ENCODE measurements around the gene PEAK1.

Gene PEAK1

GRCh38 chr15:77419836-77420609 is at the start of gene PEAK1:
PEAK1 (minus strand) TSS chr15:77420104; CDS start chr15:77181926, 238,178 bp downstream.
- Histone ChIP-seq H3K36me3 (ENCODE audit: control insufficient read depth in 2 of 2, insufficient read depth in 1 of 2, low read length in 2 of 2) (no peaks in the 10 kb centered on the region), H3K9me3 (ENCODE audit: control insufficient read depth, insufficient read depth, low read depth, low read length) (no peaks in the 10 kb centered on the region), H3K4me1 (ENCODE audit: control insufficient read depth, insufficient read depth, low read length) (peaks cover 32% of the 10 kb centered on the region), H3K4me3 (ENCODE audit: low read depth, low read length) (peak within 1 kb of the TSS; percentile 73), H3K27ac (ENCODE audit: extremely low read depth, low read depth, low read length) (peak within 1 kb of the TSS; percentile 86)
- ChIA-PET POLR2A (interaction anchor here (0.8 to 1.6 kb wide), 4 partner anchors 13 to 221 kb away, joined by 3 to 4 read pairs (median 4); no protein-coding TSS in a partner anchor), CTCF (interaction anchor here (1.3 to 2.3 kb wide), 3 partner anchors 15 to 301 kb away, joined by 3 to 16 read pairs (median 3); no protein-coding TSS in a partner anchor)
- no peak for TF ChIP-seq ZNF510 (tag by site-specific recombination; IDR thresholded peaks at IDR 0.05; ENCODE audit: insufficient replicate concordance)
- 0 out of 2 replicates have a peak, but pooled peaks have one; percentile 53 for TF ChIP-seq ZNF610 (tag by site-specific recombination; IDR thresholded peaks at IDR 0.05; ENCODE audit: borderline replicate concordance)
- TF ChIP-seq ZNF626 (tag by site-specific recombination; IDR thresholded peaks at IDR 0.05): no peak
- peak; percentile 64 for TF ChIP-seq KLF17 (tag by site-specific recombination; IDR thresholded peaks at IDR 0.05)
- TF ChIP-seq ZNF501 (tag by site-specific recombination; IDR thresholded peaks at IDR 0.05): peak; percentile 36; the same call in 1 of the 2 replicates
- no peak for TF ChIP-seq PRDM4 (tag by site-specific recombination; IDR thresholded peaks at IDR 0.05)
- TF ChIP-seq GLI4 (tag by site-specific recombination; IDR thresholded peaks at IDR 0.05): 0 out of 2 replicates have a peak, but pooled peaks have one; percentile 21
- TF ChIP-seq ZNF280C (tag by site-specific recombination; IDR thresholded peaks at IDR 0.05): no peak
- no peak for TF ChIP-seq ZNF366 (tag by site-specific recombination; conservative IDR thresholded peaks at IDR 0.05)
- TF ChIP-seq BCL6B (tag by site-specific recombination; IDR thresholded peaks at IDR 0.05): no peak
- TF ChIP-seq ZSCAN18 (tag by site-specific recombination; IDR thresholded peaks at IDR 0.05): no peak
- TF ChIP-seq ZBTB7A (tag by site-specific recombination; IDR thresholded peaks at IDR 0.05; ENCODE audit: low read depth): peak; percentile 80; the same call in 1 of the 2 replicates
- TF ChIP-seq ZNF274 (IDR thresholded peaks at IDR 0.05; ENCODE audit: low read length): no peak
- TF ChIP-seq ZNF274 (tag by site-specific recombination; IDR thresholded peaks at IDR 0.05; ENCODE audit: borderline replicate concordance): no peak
- no peak; the same call in 1 of the 2 replicates for TF ChIP-seq ZNF777 (tag by site-specific recombination; IDR thresholded peaks at IDR 0.05; ENCODE audit: borderline replicate concordance)
- no peak for TF ChIP-seq GLIS2 (tag by site-specific recombination; IDR thresholded peaks at IDR 0.05)
- TF ChIP-seq ZBTB26 (tag by site-specific recombination; optimal IDR thresholded peaks at IDR 0.05): peak; percentile 84
- TF ChIP-seq ZSCAN5A (tag by site-specific recombination; IDR thresholded peaks at IDR 0.05): peak; percentile 96; the same call in 1 of the 2 replicates
- TF ChIP-seq ZSCAN30 (tag by site-specific recombination; IDR thresholded peaks at IDR 0.05): 0 out of 2 replicates have a peak, but pooled peaks have one; percentile 45
- TF ChIP-seq SP2 (tag by site-specific recombination; IDR thresholded peaks at IDR 0.05): 0 out of 2 replicates have a peak, but pooled peaks have one; percentile 42
- no peak for TF ChIP-seq MEIS1 (CRISPR knock-in tag; IDR thresholded peaks at IDR 0.05; ENCODE audit: borderline replicate concordance)
- peak; percentile 19; the same call in 1 of the 2 replicates for TF ChIP-seq KLF16 (tag by site-specific recombination; IDR thresholded peaks at IDR 0.05)
- no peak for TF ChIP-seq ZBTB48 (tag by site-specific recombination; IDR thresholded peaks at IDR 0.05)
- peak; percentile 37; the same call in 1 of the 2 replicates for TF ChIP-seq ZNF596 (tag by site-specific recombination; IDR thresholded peaks at IDR 0.05)

Data from HEK293 (cell line).